HL-60 (cell line): ENCODE results near the gene JPH3.

Source experiments
- GABPA ChIP-seq: IDR thresholded peaks from 2 replicates; pipeline ENCODE4 v1.6.1; 2012; ENCODE audit warnings: low read depth
- POLR2AphosphoS5 ChIP-seq: IDR thresholded peaks from 2 replicates; pipeline ENCODE4 v1.6.1; 2012; ENCODE audit warnings: low read depth
- SPI1 ChIP-seq: IDR thresholded peaks from 2 replicates; pipeline ENCODE4 v1.6.1; 2012; ENCODE audit warnings: low read depth, mild to moderate bottlenecking, borderline replicate concordance
- TF ChIP-seq, protein P1 (sequence below): IDR thresholded peaks from one replicate; pipeline ENCODE4 v1.5.1; 2011; ENCODE audit warnings: low read length, control low read depth, inconsistent platforms; ENCODE audit not compliant: insufficient read depth
- TF ChIP-seq, protein P2 (sequence below): IDR thresholded peaks from 2 replicates; pipeline ENCODE4 v1.6.1; 2012; ENCODE audit warnings: low read depth; ENCODE audit not compliant: insufficient replicate concordance

DNA sequence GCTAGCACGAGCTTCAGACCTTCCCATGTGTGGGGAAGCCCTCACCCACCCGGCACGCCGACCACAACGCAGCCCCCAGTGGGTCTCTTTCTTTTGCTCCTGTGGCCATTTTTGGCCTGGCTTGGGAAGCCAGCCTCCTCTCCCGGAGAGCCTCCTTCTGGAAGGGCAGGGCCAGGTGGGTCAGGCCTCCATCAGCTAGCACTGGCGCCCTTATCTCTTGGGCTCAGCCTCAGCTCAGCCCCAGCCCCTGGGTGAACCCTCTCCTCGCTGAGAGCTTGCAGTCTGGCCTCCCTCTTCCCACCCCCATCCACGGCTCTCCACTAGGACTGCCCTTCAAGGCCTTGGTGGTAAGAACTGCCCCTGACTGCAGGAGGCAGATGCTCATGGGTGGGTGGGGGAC lies 14.7 kb upstream of the JPH3 start:
- TF ChIP-seq, protein P1, sequence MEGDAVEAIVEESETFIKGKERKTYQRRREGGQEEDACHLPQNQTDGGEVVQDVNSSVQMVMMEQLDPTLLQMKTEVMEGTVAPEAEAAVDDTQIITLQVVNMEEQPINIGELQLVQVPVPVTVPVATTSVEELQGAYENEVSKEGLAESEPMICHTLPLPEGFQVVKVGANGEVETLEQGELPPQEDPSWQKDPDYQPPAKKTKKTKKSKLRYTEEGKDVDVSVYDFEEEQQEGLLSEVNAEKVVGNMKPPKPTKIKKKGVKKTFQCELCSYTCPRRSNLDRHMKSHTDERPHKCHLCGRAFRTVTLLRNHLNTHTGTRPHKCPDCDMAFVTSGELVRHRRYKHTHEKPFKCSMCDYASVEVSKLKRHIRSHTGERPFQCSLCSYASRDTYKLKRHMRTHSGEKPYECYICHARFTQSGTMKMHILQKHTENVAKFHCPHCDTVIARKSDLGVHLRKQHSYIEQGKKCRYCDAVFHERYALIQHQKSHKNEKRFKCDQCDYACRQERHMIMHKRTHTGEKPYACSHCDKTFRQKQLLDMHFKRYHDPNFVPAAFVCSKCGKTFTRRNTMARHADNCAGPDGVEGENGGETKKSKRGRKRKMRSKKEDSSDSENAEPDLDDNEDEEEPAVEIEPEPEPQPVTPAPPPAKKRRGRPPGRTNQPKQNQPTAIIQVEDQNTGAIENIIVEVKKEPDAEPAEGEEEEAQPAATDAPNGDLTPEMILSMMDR: no peak
- TF ChIP-seq SPI1: no peak
- no peak for TF ChIP-seq GABPA
- no peak for TF ChIP-seq POLR2AphosphoS5
- TF ChIP-seq, protein P2, sequence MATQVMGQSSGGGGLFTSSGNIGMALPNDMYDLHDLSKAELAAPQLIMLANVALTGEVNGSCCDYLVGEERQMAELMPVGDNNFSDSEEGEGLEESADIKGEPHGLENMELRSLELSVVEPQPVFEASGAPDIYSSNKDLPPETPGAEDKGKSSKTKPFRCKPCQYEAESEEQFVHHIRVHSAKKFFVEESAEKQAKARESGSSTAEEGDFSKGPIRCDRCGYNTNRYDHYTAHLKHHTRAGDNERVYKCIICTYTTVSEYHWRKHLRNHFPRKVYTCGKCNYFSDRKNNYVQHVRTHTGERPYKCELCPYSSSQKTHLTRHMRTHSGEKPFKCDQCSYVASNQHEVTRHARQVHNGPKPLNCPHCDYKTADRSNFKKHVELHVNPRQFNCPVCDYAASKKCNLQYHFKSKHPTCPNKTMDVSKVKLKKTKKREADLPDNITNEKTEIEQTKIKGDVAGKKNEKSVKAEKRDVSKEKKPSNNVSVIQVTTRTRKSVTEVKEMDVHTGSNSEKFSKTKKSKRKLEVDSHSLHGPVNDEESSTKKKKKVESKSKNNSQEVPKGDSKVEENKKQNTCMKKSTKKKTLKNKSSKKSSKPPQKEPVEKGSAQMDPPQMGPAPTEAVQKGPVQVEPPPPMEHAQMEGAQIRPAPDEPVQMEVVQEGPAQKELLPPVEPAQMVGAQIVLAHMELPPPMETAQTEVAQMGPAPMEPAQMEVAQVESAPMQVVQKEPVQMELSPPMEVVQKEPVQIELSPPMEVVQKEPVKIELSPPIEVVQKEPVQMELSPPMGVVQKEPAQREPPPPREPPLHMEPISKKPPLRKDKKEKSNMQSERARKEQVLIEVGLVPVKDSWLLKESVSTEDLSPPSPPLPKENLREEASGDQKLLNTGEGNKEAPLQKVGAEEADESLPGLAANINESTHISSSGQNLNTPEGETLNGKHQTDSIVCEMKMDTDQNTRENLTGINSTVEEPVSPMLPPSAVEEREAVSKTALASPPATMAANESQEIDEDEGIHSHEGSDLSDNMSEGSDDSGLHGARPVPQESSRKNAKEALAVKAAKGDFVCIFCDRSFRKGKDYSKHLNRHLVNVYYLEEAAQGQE: no peak
